ENCODE data around the gene DISP3. TPM values are rescaled to one million over a fixed set of nuclear protein-coding genes. Genes with fewer than 3 reads are reported as not detected.

DISP3 gene
- polyA plus RNA-seq, 3 donors, result 0.01 TPM; not detected in 2

DNA sequence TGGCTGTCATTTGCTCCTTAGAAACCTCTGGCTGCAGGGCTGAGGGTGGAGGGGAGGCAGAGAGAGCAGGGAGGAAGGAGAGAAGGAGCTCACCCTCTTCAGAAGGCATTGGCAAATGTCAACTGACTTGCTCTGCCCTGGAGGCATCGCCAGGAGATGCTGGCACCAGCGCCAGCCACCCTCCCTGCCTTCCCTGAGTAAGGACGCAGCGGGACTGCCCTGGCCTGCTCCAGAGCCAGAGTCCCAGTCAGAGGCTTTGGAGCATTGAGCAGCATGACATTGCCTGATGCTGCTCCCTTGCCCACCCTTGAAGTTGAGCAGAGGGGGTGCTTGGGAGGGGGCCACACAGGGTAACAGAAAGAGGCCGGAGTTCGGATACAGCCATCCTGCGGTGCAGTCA is 62.3 kb downstream of the DISP3 start:
- H3K36me3 Mint-ChIP-seq, result no peaks in the 10 kb centered on the region
- no peaks in the 10 kb centered on the region for H3K9me3 ChIP-seq (replicated peaks in 1 of 2; ENCODE audit: control insufficient read depth in 1 of 2, insufficient read depth in 1 of 2, low read length in 2 of 2)
- H3K4me2 ChIP-seq (replicated peaks; ENCODE audit: extremely low read depth, low read length, poor library complexity, severe bottlenecking), result no peak overlapping the region
- peaks cover 2 to 6% (median 4%) of the 10 kb centered on the region in 3 donors for H3K27me3 Mint-ChIP-seq (ENCODE audit: low read depth in 3 of 3)
- H4K20me1 ChIP-seq (ENCODE audit: insufficient read depth, low read length), result no peaks in the 10 kb centered on the region
- H3K27ac Mint-ChIP-seq, result no peak overlapping the region
- H2AFZ ChIP-seq (ENCODE audit: insufficient read depth, low read depth, low read length, poor library complexity, severe bottlenecking), result no peak overlapping the region
- H3K4me3 ChIP-seq (replicated peaks in 1 of 3; ENCODE audit: low read depth in 2 of 3, low read length in 3 of 3), result no peak overlapping the region
- no peaks in the 10 kb centered on the region for H3K9me3 Mint-ChIP-seq
- no peak overlapping the region for H3K4me3 Mint-ChIP-seq
- H3K36me3 ChIP-seq (replicated peaks in 1 of 2; ENCODE audit: control insufficient read depth in 1 of 2, insufficient read depth in 2 of 2, low read length in 2 of 2), result no peaks in the 10 kb centered on the region
- H3K4me1 ChIP-seq (ENCODE audit: control insufficient read depth in 1 of 2, insufficient read depth in 2 of 2, low read length in 2 of 2), result no peaks in the 10 kb centered on the region
- H3K4me1 Mint-ChIP-seq, result no peaks in the 10 kb centered on the region
- 100% methylated on average over 5 of the region's 7 CpGs for WGBS (ENCODE audit: insufficient coverage)
- intact Hi-C loops (cut with micrococcal nuclease), result no loop called here
- no peaks in the 10 kb centered on the region for H3K27me3 ChIP-seq (ENCODE audit: control insufficient read depth in 2 of 2, insufficient read depth in 2 of 2, low read length in 2 of 2)
- no peaks in the 10 kb centered on the region for H3K79me2 ChIP-seq (ENCODE audit: insufficient read depth, low read length)
- no peak overlapping the region for H3K27ac ChIP-seq (ENCODE audit: low read depth in 1 of 2, low read length in 2 of 2)
- no peak overlapping the region for H3K9ac ChIP-seq (ENCODE audit: insufficient read depth, low read length, poor library complexity, severe bottlenecking)
- no peak for DNase-seq
- TF ChIP-seq, protein P1, sequence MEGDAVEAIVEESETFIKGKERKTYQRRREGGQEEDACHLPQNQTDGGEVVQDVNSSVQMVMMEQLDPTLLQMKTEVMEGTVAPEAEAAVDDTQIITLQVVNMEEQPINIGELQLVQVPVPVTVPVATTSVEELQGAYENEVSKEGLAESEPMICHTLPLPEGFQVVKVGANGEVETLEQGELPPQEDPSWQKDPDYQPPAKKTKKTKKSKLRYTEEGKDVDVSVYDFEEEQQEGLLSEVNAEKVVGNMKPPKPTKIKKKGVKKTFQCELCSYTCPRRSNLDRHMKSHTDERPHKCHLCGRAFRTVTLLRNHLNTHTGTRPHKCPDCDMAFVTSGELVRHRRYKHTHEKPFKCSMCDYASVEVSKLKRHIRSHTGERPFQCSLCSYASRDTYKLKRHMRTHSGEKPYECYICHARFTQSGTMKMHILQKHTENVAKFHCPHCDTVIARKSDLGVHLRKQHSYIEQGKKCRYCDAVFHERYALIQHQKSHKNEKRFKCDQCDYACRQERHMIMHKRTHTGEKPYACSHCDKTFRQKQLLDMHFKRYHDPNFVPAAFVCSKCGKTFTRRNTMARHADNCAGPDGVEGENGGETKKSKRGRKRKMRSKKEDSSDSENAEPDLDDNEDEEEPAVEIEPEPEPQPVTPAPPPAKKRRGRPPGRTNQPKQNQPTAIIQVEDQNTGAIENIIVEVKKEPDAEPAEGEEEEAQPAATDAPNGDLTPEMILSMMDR (IDR thresholded peaks at IDR 0.05), result no peak

DNA sequence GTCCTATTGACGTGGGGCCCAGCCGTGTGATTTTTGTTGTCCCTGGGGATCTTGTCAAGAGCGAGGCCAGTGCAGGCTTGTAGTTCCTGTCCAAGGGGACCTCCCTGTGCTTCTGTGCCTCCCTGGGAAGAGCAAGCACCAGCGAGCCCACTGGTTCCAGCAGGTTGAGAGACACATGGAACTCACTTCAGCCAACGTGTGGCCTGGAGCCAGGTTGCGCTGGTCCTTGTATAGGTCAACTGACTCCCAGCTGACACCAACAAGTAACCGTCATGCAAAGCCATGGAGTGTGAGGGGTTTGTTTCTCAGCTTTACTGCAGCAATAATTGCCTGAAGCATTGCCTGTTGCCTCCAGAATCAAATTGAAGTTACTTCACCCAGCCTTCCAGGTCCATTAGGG is 63.0 kb downstream of the DISP3 start:
- H3K9me3 ChIP-seq (replicated peaks in 1 of 2; ENCODE audit: control insufficient read depth in 1 of 2, insufficient read depth in 1 of 2, low read length in 2 of 2), result no peaks in the 10 kb centered on the region
- Mint-ChIP-seq H3K4me1 (no peaks in the 10 kb centered on the region), H3K9me3 (no peaks in the 10 kb centered on the region), H3K27ac (no peak overlapping the region), H3K4me3 (no peak overlapping the region), H3K36me3 (no peaks in the 10 kb centered on the region), H3K27me3 (ENCODE audit: low read depth in 3 of 3) (peaks cover 3 to 5% (median 4%) of the 10 kb centered on the region in 3 donors)
- no peak overlapping the region for H3K4me2 ChIP-seq (replicated peaks; ENCODE audit: extremely low read depth, low read length, poor library complexity, severe bottlenecking)
- no peak overlapping the region for H3K9ac ChIP-seq (ENCODE audit: insufficient read depth, low read length, poor library complexity, severe bottlenecking)
- intact Hi-C loops (cut with micrococcal nuclease), result no loop called here
- TF ChIP-seq, protein P1 (IDR thresholded peaks at IDR 0.05), result no peak
- no peaks in the 10 kb centered on the region for H3K4me1 ChIP-seq (ENCODE audit: control insufficient read depth in 1 of 2, insufficient read depth in 2 of 2, low read length in 2 of 2)
- no peaks in the 10 kb centered on the region for H3K27me3 ChIP-seq (ENCODE audit: control insufficient read depth in 2 of 2, insufficient read depth in 2 of 2, low read length in 2 of 2)
- 70% methylated on average over 4 of the region's 7 CpGs for WGBS (ENCODE audit: insufficient coverage)
- no peak overlapping the region for H3K27ac ChIP-seq (ENCODE audit: low read depth in 1 of 2, low read length in 2 of 2)
- no peaks in the 10 kb centered on the region for H4K20me1 ChIP-seq (ENCODE audit: insufficient read depth, low read length)
- no peak for DNase-seq
- H2AFZ ChIP-seq (ENCODE audit: insufficient read depth, low read depth, low read length, poor library complexity, severe bottlenecking), result no peak overlapping the region
- no peaks in the 10 kb centered on the region for H3K36me3 ChIP-seq (replicated peaks in 1 of 2; ENCODE audit: control insufficient read depth in 1 of 2, insufficient read depth in 2 of 2, low read length in 2 of 2)
- no peak overlapping the region for H3K4me3 ChIP-seq (replicated peaks in 1 of 3; ENCODE audit: low read depth in 2 of 3, low read length in 3 of 3)
- H3K79me2 ChIP-seq (ENCODE audit: insufficient read depth, low read length), result no peaks in the 10 kb centered on the region
